PC-3 (cell line): ENCODE measurements around the gene PPEF2. TPM values are rescaled to one million over a fixed set of nuclear protein-coding genes. Genes with fewer than 3 reads are reported as not detected.
"Not testable (repeated sequence)": the region's sequence is repeated elsewhere in the genome, so short reads cannot be mapped to it uniquely, and the experiment has no call there.

Source experiments
- ATAC-seq: fragments of 200-7000 bp; cut with Tn5 transposase; 2 replicates; pipeline ENCODE4 v1.9.1; 2020; ENCODE audit warnings: mild to moderate bottlenecking, moderate library complexity
- BruUV-seq: library from RNA; stranded (reverse); fragments of 400-500 nt; replicated peaks from 2 replicates; lab custom pipeline; 2021; lab: Mats Ljungman, UMichigan
- CTCF ChIA-PET: fragments of 300-600 bp; sonication (Branson Sonifier 250); formaldehyde crosslinking; loops from one replicate; lab custom pipeline; 2022; ENCODE audit warnings: antibody characterized with exemption; lab: Charles Lee
- POLR2A ChIA-PET: fragments of 300-600 bp; sonication (Branson Sonifier 250); formaldehyde crosslinking; loops from one replicate; lab custom pipeline; 2022; ENCODE audit warnings: antibody characterized with exemption; ENCODE audit not compliant: unreplicated experiment; lab: Charles Lee
- DNase-seq: peaks from one replicate; pipeline ENCODE4 v3.0.0-alpha.2; 2015
- H2AFZ ChIP-seq: fragments of 300-600 bp; sonication (generic); 2 replicates; pipeline ENCODE4 v1.6.0; 2016; ENCODE audit warnings: antibody characterized with exemption, low read length
- H3F3A ChIP-seq: fragments of 300-600 bp; sonication (generic); one replicate; pipeline ENCODE4 v1.6.0; 2017; ENCODE audit warnings: antibody characterized with exemption, low read length, control low read depth, mild to moderate bottlenecking; ENCODE audit not compliant: unreplicated experiment
- H3K27ac ChIP-seq: fragments of 300-600 bp; sonication (generic); 2 replicates; pipeline ENCODE4 v1.5.1; 2016; ENCODE audit warnings: mild to moderate bottlenecking, low read length
- H3K27me3 ChIP-seq: fragments of 300-600 bp; sonication (generic); 2 replicates; pipeline ENCODE4 v1.6.1; 2016; ENCODE audit warnings: low read length, mixed read lengths
- H3K36me3 ChIP-seq: fragments of 300-600 bp; sonication (generic); 2 replicates; pipeline ENCODE4 v1.6.1; 2016; ENCODE audit warnings: low read depth, mixed run types, low read length, mixed read lengths
- H3K4me1 ChIP-seq: fragments of 300-600 bp; sonication (generic); 2 replicates; pipeline ENCODE4 v1.5.1; 2016; ENCODE audit warnings: low read length; ENCODE audit not compliant: insufficient read depth
- H3K4me2 ChIP-seq: fragments of 300-600 bp; sonication (generic); 2 replicates; pipeline ENCODE4 v1.6.0; 2016; ENCODE audit warnings: low read length
- H3K4me3 ChIP-seq: fragments of 300-600 bp; sonication (generic); 2 replicates; pipeline ENCODE4 v1.5.1; 2016; ENCODE audit warnings: mild to moderate bottlenecking, low read length, mixed read lengths
- H3K79me2 ChIP-seq: fragments of 300-600 bp; sonication (generic); 2 replicates; pipeline ENCODE4 v1.6.1; 2017; ENCODE audit warnings: low read length, mixed read lengths
- H3K9ac ChIP-seq: fragments of 300-600 bp; sonication (generic); 2 replicates; pipeline ENCODE4 v1.6.0; 2016; ENCODE audit warnings: mild to moderate bottlenecking, low read length
- H3K9me2 ChIP-seq: fragments of 300-600 bp; sonication (generic); replicated peaks from 2 replicates; pipeline ENCODE4 v1.6.1; 2016; ENCODE audit warnings: mixed run types, low read length, mixed read lengths
- H3K9me3 ChIP-seq: fragments of 300-600 bp; sonication (generic); 2 replicates; pipeline ENCODE4 v1.6.1; 2016; ENCODE audit warnings: low read length, mixed read lengths
- H4K20me1 ChIP-seq: fragments of 300-600 bp; sonication (generic); 2 replicates; pipeline ENCODE4 v1.6.1; 2016; ENCODE audit warnings: low read length, mixed read lengths
- CTCF ChIP-seq: fragments of 300-600 bp; sonication (generic); conservative IDR thresholded peaks from 2 replicates; pipeline ENCODE4 v1.5.1; 2017; ENCODE audit warnings: antibody characterized with exemption, low read depth, mild to moderate bottlenecking, low read length
- EZH2 ChIP-seq: fragments of 300-600 bp; sonication (generic); IDR thresholded peaks from one replicate; pipeline ENCODE4 v1.6.1; 2017; ENCODE audit warnings: antibody characterized with exemption, mild to moderate bottlenecking, low read length; ENCODE audit not compliant: unreplicated experiment
- EZH2phosphoT487 ChIP-seq: fragments of 300-600 bp; sonication (generic); IDR thresholded peaks from 2 replicates; pipeline ENCODE4 v1.6.1; 2018; ENCODE audit warnings: mild to moderate bottlenecking, antibody characterized with exemption, low read length, borderline replicate concordance
- intact Hi-C: fragments of 100-400 bp; cut with micrococcal nuclease; formaldehyde crosslinking; loops from 2 replicates; pipeline ENCODE4 v1.9.0; 2023
- total RNA-seq: library from RNA; depleted of rRNA; stranded (reverse); fragments of >200 nt; gene quantifications from 2 replicates; pipeline ENCODE4 v1.2.3, GENCODE V29; 2014

Gene PPEF2
- total RNA-seq, 1 experiment from 2014 or later, result 0.04 TPM

GRCh38 chr4:75939890-75940691, 37.8 kb upstream of the PPEF2 start:
- H2AFZ ChIP-seq, result peak overlapping the region; percentile 99
- peak; percentile 69 for ATAC-seq
- intact Hi-C loops, result no loop called here
- peak overlapping the region; percentile 98 for H3K4me3 ChIP-seq
- peak; percentile 51 for DNase-seq
- H3F3A ChIP-seq, result no peaks in the 10 kb centered on the region
- ChIA-PET CTCF (interaction anchor here (1.1 kb wide), 1 partner anchor 24 kb away, joined by 5 read pairs; no protein-coding TSS in a partner anchor), POLR2A (interaction anchor here (0.6 kb wide), 1 partner anchor 92 kb away, joined by 9 read pairs; no protein-coding TSS in a partner anchor)
- TSS peak; percentile 53 for BruUV-seq
- peak overlapping the region; percentile 97 for H3K4me2 ChIP-seq
- peak overlapping the region; percentile 73 for H3K9ac ChIP-seq
- no peaks in the 10 kb centered on the region for H3K9me3 ChIP-seq
- TF ChIP-seq CTCF, result no peak
- no peak for TF ChIP-seq EZH2
- no peak for TF ChIP-seq EZH2phosphoT487
- no peak overlapping the region; the same call in 1 of the 2 replicates for H3K27ac ChIP-seq
- no peaks in the 10 kb centered on the region for H3K4me1 ChIP-seq
- no peaks in the 10 kb centered on the region for H3K36me3 ChIP-seq
- no peaks in the 10 kb centered on the region for H3K79me2 ChIP-seq
- H4K20me1 ChIP-seq, result no peaks in the 10 kb centered on the region
- no peaks in the 10 kb centered on the region for H3K9me2 ChIP-seq
- H3K27me3 ChIP-seq, result no peaks in the 10 kb centered on the region

- Histone ChIP-seq H3K9me2 (no peaks in the 10 kb centered on the region), H3K27ac (no peak overlapping the region), H3K9ac (no peak overlapping the region), H3K4me3 (no peak overlapping the region), H3K9me3 (no peaks in the 10 kb centered on the region), H4K20me1 (no peaks in the 10 kb centered on the region), H3F3A (no peaks in the 10 kb centered on the region), H3K4me2 (no peak overlapping the region), H3K36me3 (no peaks in the 10 kb centered on the region), H3K79me2 (no peaks in the 10 kb centered on the region), H3K27me3 (no peaks in the 10 kb centered on the region), H2AFZ (no peak overlapping the region), H3K4me1 (no peaks in the 10 kb centered on the region)
- POLR2A ChIA-PET, result no interaction called here
- TF ChIP-seq EZH2, result no peak
- no peak for TF ChIP-seq EZH2phosphoT487
- no peak for TF ChIP-seq CTCF
- intact Hi-C loops, result no loop called here
- DNase-seq (no peak), ATAC-seq (no peak)
- no TSS peak for BruUV-seq
- CTCF ChIA-PET, result no interaction called here
Measured at GRCh38 chr4:75935628-75936027, 33.4 kb upstream of the PPEF2 start.

- no peak overlapping the region for H3K4me2 ChIP-seq
- ChIA-PET POLR2A (no interaction called here), CTCF (no interaction called here)
- no peak overlapping the region for H3K27ac ChIP-seq
- no peak overlapping the region for H3K9ac ChIP-seq
- no peaks in the 10 kb centered on the region for H3K27me3 ChIP-seq
- TF ChIP-seq CTCF (no peak), EZH2phosphoT487 (no peak), EZH2 (no peak)
- BruUV-seq, result no TSS peak
- H3K79me2 ChIP-seq, result no peaks in the 10 kb centered on the region
- no peak for DNase-seq
- no peaks in the 10 kb centered on the region for H4K20me1 ChIP-seq
- no peaks in the 10 kb centered on the region for H3K9me2 ChIP-seq
- no peak overlapping the region for H2AFZ ChIP-seq
- H3F3A ChIP-seq, result no peaks in the 10 kb centered on the region
- no peak for ATAC-seq
- intact Hi-C loops, result no loop called here
- H3K9me3 ChIP-seq, result no peaks in the 10 kb centered on the region
- no peak overlapping the region for H3K4me3 ChIP-seq
- no peaks in the 10 kb centered on the region for H3K4me1 ChIP-seq
- no peaks in the 10 kb centered on the region for H3K36me3 ChIP-seq
Measured at GRCh38 chr4:75930152-75930551, 27.9 kb upstream of the PPEF2 start.

GRCh38 chr4:75924916-75925315, 22.7 kb upstream of the PPEF2 start:
- H4K20me1 ChIP-seq, DNase-seq, POLR2A ChIA-PET, H3K4me3 ChIP-seq, H3K79me2 ChIP-seq, H3K36me3 ChIP-seq, H3K27ac ChIP-seq, H3F3A ChIP-seq, H3K9ac ChIP-seq, intact Hi-C loops, H3K27me3 ChIP-seq, H3K9me3 ChIP-seq, BruUV-seq, H3K4me1 ChIP-seq, H2AFZ ChIP-seq, CTCF ChIA-PET, H3K9me2 ChIP-seq, ATAC-seq, H3K4me2 ChIP-seq: not testable (repeated sequence)
